Upper lobe of right lung (tissue), 1 donor: ENCODE data around the gene STRA8. TPM values are rescaled to one million over a fixed set of nuclear protein-coding genes. Genes with fewer than 3 reads are reported as not detected.

Source experiments
- ATAC-seq: fragments of 200-7000 bp; cut with Tn5 transposase; one replicate; pipeline ENCODE4 v1.9.1; 2020; ENCODE audit warnings: mild to moderate bottlenecking, moderate library complexity
- DNase-seq: peaks from one replicate; pipeline ENCODE4 v3.0.0-alpha.2; 2020
- H3K27ac ChIP-seq: fragments of 200-600 bp; one replicate; pipeline ENCODE4 v1.8.0; 2022
- H3K27me3 ChIP-seq: fragments of 200-600 bp; one replicate; pipeline ENCODE4 v1.8.0; 2022; ENCODE audit warnings: mild to moderate bottlenecking
- H3K36me3 ChIP-seq: fragments of 200-600 bp; one replicate; pipeline ENCODE4 v1.8.0; 2022
- H3K4me1 ChIP-seq: fragments of 200-600 bp; one replicate; pipeline ENCODE4 v1.8.0; 2022
- H3K4me3 ChIP-seq: fragments of 200-600 bp; one replicate; pipeline ENCODE4 v1.8.0; 2022; ENCODE audit warnings: mild to moderate bottlenecking
- H3K9me3 ChIP-seq: fragments of 200-600 bp; one replicate; pipeline ENCODE4 v1.8.0; 2022
- intact Hi-C: fragments of 100-400 bp; cut with DNase I; formaldehyde crosslinking; loops from one replicate; pipeline ENCODE4 v1.11.0; 2022
- microRNA-seq: library from miRNA; unstranded; fragments of <30 nt; microRNA quantifications from one replicate; pipeline ENCODE4 v1.2.0, GENCODE V29; 2020; ENCODE audit warnings: borderline microRNAs expressed
- total RNA-seq: library from RNA; stranded (reverse); fragmentation: NEBNext Ultra II Directional; extraction: Animal tissue kit (Norgen Biotek cat#: 25700); gene quantifications from one replicate; pipeline ENCODE4 v1.2.1, GENCODE V29; 2021
- TF ChIP-seq, protein P1 (sequence below): fragments of 200-600 bp; IDR thresholded peaks from one replicate; pipeline ENCODE4 v1.8.0; 2022; ENCODE audit warnings: antibody characterized with exemption
- donor health status: DM: no; HTN: yes; CAD: no; lungs with severe emphysema.

STRA8 gene
- total RNA-seq, 1 donor from 2014 or later = not detected

DNA sequence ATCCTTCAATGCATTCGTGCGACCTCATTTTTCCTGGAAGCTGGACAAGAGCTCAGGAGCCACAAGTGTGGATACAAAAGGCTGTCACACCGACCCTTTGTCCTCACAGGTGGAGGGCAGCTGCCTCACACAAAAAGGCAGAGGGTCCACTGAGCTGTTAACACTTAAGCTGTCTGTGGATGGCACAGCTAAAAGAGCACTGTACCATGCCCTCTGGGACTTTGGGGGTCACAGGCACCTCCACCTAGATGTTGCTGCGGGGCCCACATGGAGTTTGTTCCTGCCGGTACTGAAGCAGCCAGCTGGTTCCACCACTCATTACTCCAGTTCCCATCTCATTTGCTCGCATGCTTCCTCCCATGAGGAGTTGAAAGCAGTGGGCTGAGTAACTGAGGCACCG, 57.0 kb downstream of the STRA8 start:
- intact Hi-C loops = no loop called here
- Histone ChIP-seq H3K36me3 (no peaks in the 10 kb centered on the region), H3K9me3 (no peaks in the 10 kb centered on the region), H3K4me3 (no peak overlapping the region), H3K4me1 (no peaks in the 10 kb centered on the region), H3K27ac (no peak overlapping the region), H3K27me3 (no peaks in the 10 kb centered on the region)
- ATAC-seq = no peak
- TF ChIP-seq, protein P1, sequence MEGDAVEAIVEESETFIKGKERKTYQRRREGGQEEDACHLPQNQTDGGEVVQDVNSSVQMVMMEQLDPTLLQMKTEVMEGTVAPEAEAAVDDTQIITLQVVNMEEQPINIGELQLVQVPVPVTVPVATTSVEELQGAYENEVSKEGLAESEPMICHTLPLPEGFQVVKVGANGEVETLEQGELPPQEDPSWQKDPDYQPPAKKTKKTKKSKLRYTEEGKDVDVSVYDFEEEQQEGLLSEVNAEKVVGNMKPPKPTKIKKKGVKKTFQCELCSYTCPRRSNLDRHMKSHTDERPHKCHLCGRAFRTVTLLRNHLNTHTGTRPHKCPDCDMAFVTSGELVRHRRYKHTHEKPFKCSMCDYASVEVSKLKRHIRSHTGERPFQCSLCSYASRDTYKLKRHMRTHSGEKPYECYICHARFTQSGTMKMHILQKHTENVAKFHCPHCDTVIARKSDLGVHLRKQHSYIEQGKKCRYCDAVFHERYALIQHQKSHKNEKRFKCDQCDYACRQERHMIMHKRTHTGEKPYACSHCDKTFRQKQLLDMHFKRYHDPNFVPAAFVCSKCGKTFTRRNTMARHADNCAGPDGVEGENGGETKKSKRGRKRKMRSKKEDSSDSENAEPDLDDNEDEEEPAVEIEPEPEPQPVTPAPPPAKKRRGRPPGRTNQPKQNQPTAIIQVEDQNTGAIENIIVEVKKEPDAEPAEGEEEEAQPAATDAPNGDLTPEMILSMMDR = no peak
- no peak for DNase-seq

DNA sequence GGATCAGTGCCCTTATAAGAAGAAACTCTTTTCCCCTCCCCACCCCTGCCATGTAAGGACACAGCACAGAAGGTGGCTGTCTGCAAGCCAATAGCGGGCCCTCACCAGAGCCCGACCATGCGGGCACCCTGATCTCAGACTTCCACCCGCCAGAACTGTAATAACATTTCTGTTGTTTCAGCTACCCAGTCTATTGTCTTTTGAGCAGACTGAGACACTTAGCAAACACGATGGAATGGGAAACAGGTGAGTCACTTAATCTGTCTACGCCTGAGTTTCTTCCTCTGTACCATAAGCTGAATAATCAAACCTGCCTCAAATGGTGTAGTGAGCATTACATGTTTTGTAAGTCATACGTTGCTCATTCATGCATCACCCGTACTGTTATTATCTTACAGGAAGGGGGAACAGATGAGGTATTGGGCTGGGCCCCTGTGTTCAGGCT, 58.2 kb downstream of the STRA8 start:
- Histone ChIP-seq H3K4me3 (no peak overlapping the region), H3K27me3 (no peaks in the 10 kb centered on the region), H3K36me3 (no peaks in the 10 kb centered on the region), H3K27ac (no peak overlapping the region), H3K4me1 (no peaks in the 10 kb centered on the region), H3K9me3 (no peaks in the 10 kb centered on the region)
- intact Hi-C loops = no loop called here
- ATAC-seq (no peak), DNase-seq (no peak)
- TF ChIP-seq, protein P1 = no peak

DNA sequence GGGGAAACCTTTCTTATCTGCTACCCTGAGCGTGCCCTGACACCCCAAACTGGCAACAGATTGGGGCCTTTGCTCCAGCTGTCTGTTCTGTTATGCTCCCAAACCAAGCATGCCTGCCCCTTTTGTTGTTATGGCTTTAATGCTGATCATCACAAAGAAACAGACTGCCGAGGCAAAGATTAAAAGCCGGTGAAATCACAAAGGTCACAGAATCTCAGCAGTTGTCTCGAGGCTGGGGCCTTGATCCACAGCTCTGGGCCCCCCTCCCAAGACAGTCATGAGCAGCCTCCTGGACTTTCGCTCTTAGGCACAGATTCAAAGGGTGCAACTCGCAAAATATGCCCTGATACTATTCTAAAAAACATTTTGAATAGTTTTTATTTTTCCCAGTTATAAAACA, 65.6 kb downstream of the STRA8 start:
- H3K27ac ChIP-seq = no peak overlapping the region
- no peak for ATAC-seq

DNA sequence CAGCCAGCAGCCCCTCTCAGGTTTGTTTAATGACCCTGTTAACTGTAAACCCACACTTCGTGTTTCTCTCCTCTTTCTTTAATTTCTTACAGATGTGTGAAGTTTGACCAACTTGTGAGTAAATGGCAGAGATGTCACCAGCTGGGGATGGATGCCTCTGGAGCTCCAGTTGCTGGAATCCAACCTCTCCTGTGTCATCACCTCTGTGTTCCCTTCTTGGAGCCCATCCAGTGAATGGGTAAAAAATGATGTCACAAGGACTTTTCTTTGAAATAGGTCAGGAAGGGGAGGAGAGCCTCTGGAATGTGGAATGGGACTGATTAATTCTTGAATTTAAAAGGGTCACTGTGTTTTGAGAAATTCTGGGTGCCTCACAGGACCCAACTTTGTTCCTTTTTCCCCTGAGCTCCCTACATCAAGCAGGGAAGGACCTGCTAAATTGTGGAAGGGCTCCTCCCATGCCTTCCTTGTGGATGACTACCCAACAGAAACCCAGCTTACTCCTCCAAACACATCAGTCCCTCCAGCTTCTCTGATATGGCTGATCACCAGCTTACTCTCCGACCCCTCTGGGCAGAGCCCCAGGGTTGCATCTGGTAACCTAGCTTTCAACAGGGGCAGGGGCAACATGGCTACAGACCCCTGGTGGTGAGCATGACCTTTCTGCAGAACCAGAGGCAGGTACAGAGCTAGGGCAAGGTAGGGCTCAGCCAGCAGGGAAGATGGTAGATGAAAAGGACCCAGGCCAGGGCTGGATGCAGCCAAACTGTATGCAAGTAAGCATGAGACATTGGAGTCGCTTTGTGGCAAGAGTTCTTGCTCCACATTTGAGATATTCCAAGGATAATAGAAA, 67.5 kb downstream of the STRA8 start:
- ATAC-seq = no peak
- H3K9me3 ChIP-seq = no peaks in the 10 kb centered on the region
- H3K4me3 ChIP-seq = no peak overlapping the region
- TF ChIP-seq, protein P1 = no peak
- no peaks in the 10 kb centered on the region for H3K4me1 ChIP-seq
- intact Hi-C loops = no loop called here
- no peaks in the 10 kb centered on the region for H3K36me3 ChIP-seq
- DNase-seq = no peak
- H3K27ac ChIP-seq = no peak overlapping the region
- H3K27me3 ChIP-seq = no peaks in the 10 kb centered on the region

More for the DNA sequence above, 65.6 kb downstream of the STRA8 start:
- no peak for DNase-seq
- intact Hi-C loops = no loop called here
- H3K27me3 ChIP-seq = no peaks in the 10 kb centered on the region
- H3K9me3 ChIP-seq = no peaks in the 10 kb centered on the region
- TF ChIP-seq, protein P1 = no peak
- H3K4me3 ChIP-seq = no peak overlapping the region
- H3K4me1 ChIP-seq = no peaks in the 10 kb centered on the region
- no peaks in the 10 kb centered on the region for H3K36me3 ChIP-seq

Small RNAs within 50 kb of the gene (microRNA-seq; reads per million reads assigned to microRNA genes)
- not detected for gene MIR6509

Other genes with a start within 250 kb of the STRA8 start
- gene AGBL3, start 247.3 kb upstream of the STRA8 start, total RNA-seq = 3.9 TPM
- gene TMEM140, start 85.8 kb upstream of the STRA8 start, total RNA-seq = 31.2 TPM
- gene CYREN, start 63.1 kb upstream of the STRA8 start, total RNA-seq = 39.3 TPM
- gene WDR91, start 22.3 kb upstream of the STRA8 start, total RNA-seq = 30.0 TPM